ENCODE data around the gene POGZ. TPM values are rescaled to one million over a fixed set of nuclear protein-coding genes. Genes with fewer than 3 reads are reported as not detected.

Gene POGZ
- total RNA-seq, 1 donor from 2014 or later, result 135 TPM

- POLR2A ChIA-PET, result no interaction called here
- no peak for ATAC-seq (ENCODE audit: low read depth)
- Mint-ChIP-seq H3K4me3 (no peak overlapping the region), H3K36me3 (ENCODE audit: low read depth) (no peaks in the 10 kb centered on the region), H3K27me3 (peaks cover 3% of the 10 kb centered on the region), H3K4me1 (no peaks in the 10 kb centered on the region), H3K9me3 (no peaks in the 10 kb centered on the region), H3K27ac (no peak overlapping the region)
- intact Hi-C loops (cut with micrococcal nuclease), result no loop called here
- TF ChIP-seq CTCF (IDR thresholded peaks at IDR 0.05), result no peak
- CTCF ChIA-PET, result no interaction called here
- DNase-seq, result no peak
Measured at GRCh38 chr1:151495316-151495715, 36.0 kb upstream of the POGZ start.

- no peaks in the 10 kb centered on the region for H3K4me1 Mint-ChIP-seq
- H3K27me3 Mint-ChIP-seq, result peaks cover 3% of the 10 kb centered on the region
- no peaks in the 10 kb centered on the region for H3K36me3 Mint-ChIP-seq (ENCODE audit: low read depth)
- intact Hi-C loops (cut with micrococcal nuclease), result loop anchor here (5.0 kb wide), 1 partner anchor 53 kb away; no protein-coding TSS in a partner anchor
- ATAC-seq (ENCODE audit: low read depth) (no peak), DNase-seq (no peak)
- H3K27ac Mint-ChIP-seq, result no peak overlapping the region
- H3K4me3 Mint-ChIP-seq, result no peak overlapping the region
- H3K9me3 Mint-ChIP-seq, result no peaks in the 10 kb centered on the region
- CTCF ChIA-PET, result no interaction called here
- no peak for TF ChIP-seq CTCF (IDR thresholded peaks at IDR 0.05)
- POLR2A ChIA-PET, result no interaction called here
Measured at GRCh38 chr1:151494741-151495281, 35.5 kb upstream of the POGZ start.

GRCh38 chr1:151493042-151493441 lies 33.7 kb upstream of the POGZ start:
- Mint-ChIP-seq H3K9me3 (no peaks in the 10 kb centered on the region), H3K27ac (no peak overlapping the region), H3K27me3 (peaks cover 3% of the 10 kb centered on the region), H3K4me3 (no peak overlapping the region), H3K36me3 (ENCODE audit: low read depth) (no peaks in the 10 kb centered on the region), H3K4me1 (no peaks in the 10 kb centered on the region)
- ChIA-PET POLR2A (no interaction called here), CTCF (no interaction called here)
- intact Hi-C loops (cut with micrococcal nuclease), result loop anchor here (5.0 kb wide), 1 partner anchor 51 kb away; no protein-coding TSS in a partner anchor
- TF ChIP-seq CTCF (IDR thresholded peaks at IDR 0.05), result no peak
- ATAC-seq (ENCODE audit: low read depth) (no peak), DNase-seq (no peak)

- H3K4me3 Mint-ChIP-seq, result no peak overlapping the region
- no peaks in the 10 kb centered on the region for H3K36me3 Mint-ChIP-seq (ENCODE audit: low read depth)
- no peaks in the 10 kb centered on the region for H3K4me1 Mint-ChIP-seq
- ATAC-seq (ENCODE audit: low read depth) (no peak), DNase-seq (no peak)
- ChIA-PET POLR2A (no interaction called here), CTCF (no interaction called here)
- H3K9me3 Mint-ChIP-seq, result no peaks in the 10 kb centered on the region
- TF ChIP-seq CTCF (IDR thresholded peaks at IDR 0.05), result no peak
- peaks cover 3% of the 10 kb centered on the region for H3K27me3 Mint-ChIP-seq
- H3K27ac Mint-ChIP-seq, result no peak overlapping the region
- intact Hi-C loops (cut with micrococcal nuclease), result loop anchor here (5.0 kb wide), 1 partner anchor 50 kb away; no protein-coding TSS in a partner anchor
Measured at GRCh38 chr1:151492120-151492519, 32.8 kb upstream of the POGZ start.

GRCh38 chr1:151491641-151492040 lies 32.3 kb upstream of the POGZ start:
- DNase-seq, result no peak

More at GRCh38 chr1:151491641-151492040, 32.3 kb upstream of the POGZ start:
- H3K27me3 Mint-ChIP-seq, result peaks cover 3% of the 10 kb centered on the region
- H3K9me3 Mint-ChIP-seq, result no peaks in the 10 kb centered on the region
- H3K4me1 Mint-ChIP-seq, result no peaks in the 10 kb centered on the region
- ATAC-seq (ENCODE audit: low read depth), result no peak
- ChIA-PET POLR2A (no interaction called here), CTCF (no interaction called here)
- intact Hi-C loops (cut with micrococcal nuclease), result loop anchor here (5.0 kb wide), 1 partner anchor 49 kb away; no protein-coding TSS in a partner anchor
- no peak overlapping the region for H3K27ac Mint-ChIP-seq
- H3K4me3 Mint-ChIP-seq, result no peak overlapping the region
- H3K36me3 Mint-ChIP-seq (ENCODE audit: low read depth), result no peaks in the 10 kb centered on the region
- TF ChIP-seq CTCF (IDR thresholded peaks at IDR 0.05), result no peak
